ENCODE measurements around the gene UNC5A.

UNC5A gene

GRCh38 chr5:176822041-176822792 is 11.9 kb downstream of the UNC5A start:
- DNase-seq: no peak

GRCh38 chr5:176822793-176823481 is 12.6 kb downstream of the UNC5A start:
- peak; percentile 42 for DNase-seq

GRCh38 chr5:176823869-176824412 is 13.6 kb downstream of the UNC5A start:
- no peak for DNase-seq

GRCh38 chr5:176824604-176825003 is 14.2 kb downstream of the UNC5A start:
- DNase-seq: no peak

GRCh38 chr5:176825234-176825633 is 14.9 kb downstream of the UNC5A start:
- DNase-seq: no peak

GRCh38 chr5:176825957-176826356 is 15.6 kb downstream of the UNC5A start:
- DNase-seq: no peak

GRCh38 chr5:176827736-176828414 is 17.5 kb downstream of the UNC5A start:
- no peak for DNase-seq

- DNase-seq: no peak
Observed at GRCh38 chr5:176829320-176829719, 19.0 kb downstream of the UNC5A start.

- DNase-seq: no peak
Observed at GRCh38 chr5:176830422-176830994, 20.1 kb downstream of the UNC5A start.

- no peak for DNase-seq
Observed at GRCh38 chr5:176830995-176831423, 20.6 kb downstream of the UNC5A start.

GRCh38 chr5:176831425-176831824 is 21.1 kb downstream of the UNC5A start:
- no peak for DNase-seq

- no peak for DNase-seq
Observed at GRCh38 chr5:176832162-176832561, 21.8 kb downstream of the UNC5A start.

GRCh38 chr5:176833286-176833685 is 22.9 kb downstream of the UNC5A start:
- no peak for DNase-seq

- DNase-seq: no peak
Observed at GRCh38 chr5:176835918-176836317, 25.6 kb downstream of the UNC5A start.

GRCh38 chr5:176836811-176837706 is 26.7 kb downstream of the UNC5A start:
- no peak for DNase-seq

- DNase-seq: peak; percentile 79
Observed at GRCh38 chr5:176837707-176838115, 27.4 kb downstream of the UNC5A start.

- DNase-seq: no peak
Observed at GRCh38 chr5:176843673-176844072, 33.3 kb downstream of the UNC5A start.

GRCh38 chr5:176844281-176844680 is 33.9 kb downstream of the UNC5A start:
- DNase-seq: no peak

GRCh38 chr5:176844706-176845391 is 34.5 kb downstream of the UNC5A start:
- no peak for DNase-seq

- DNase-seq: no peak
Observed at GRCh38 chr5:176845392-176845713, 35.0 kb downstream of the UNC5A start.

- no peak for DNase-seq
Observed at GRCh38 chr5:176846335-176847140, 36.2 kb downstream of the UNC5A start.

Measured in MV-4-11 (cell line).